Mucosa of descending colon (tissue), 3 donors: ENCODE measurements around the gene FBXL19. TPM values are rescaled to one million over a fixed set of nuclear protein-coding genes. Genes with fewer than 3 reads are reported as not detected.
A peak's percentile ranks its signal among the peaks of the same experiment; 100 is the strongest.

Experiments
- ATAC-seq: fragments of 200-7000 bp; cut with Tn5 transposase; one replicate; pipeline ENCODE4 v1.9.1; 2020; ENCODE audit warnings: mild to moderate bottlenecking, moderate library complexity
- DNase-seq, 3 donors: peaks; one replicate each; pipeline ENCODE4 v3.0.0-alpha.2; 2020
- H3K36me3 ChIP-seq: fragments of 200-600 bp; one replicate; pipeline ENCODE4 v1.8.0; 2021; ENCODE audit warnings: low read depth, mild to moderate bottlenecking
- H3K4me1 ChIP-seq: fragments of 200-600 bp; one replicate; pipeline ENCODE4 v1.8.0; 2021; ENCODE audit warnings: low read depth, mild to moderate bottlenecking
- H3K4me3 ChIP-seq: fragments of 200-600 bp; one replicate; pipeline ENCODE4 v1.8.0; 2021; ENCODE audit warnings: mild to moderate bottlenecking
- H3K9me3 ChIP-seq: fragments of 200-600 bp; one replicate; pipeline ENCODE4 v1.8.0; 2021; ENCODE audit warnings: mild to moderate bottlenecking
- CTCF ChIP-seq: fragments of 200-600 bp; IDR thresholded peaks from one replicate; pipeline ENCODE4 v1.8.0; 2022; ENCODE audit warnings: antibody characterized with exemption, mild to moderate bottlenecking
- intact Hi-C, 2 donors: fragments of 100-400 bp; cut with DNase I in 1 of 2; cut with micrococcal nuclease in 1 of 2; formaldehyde crosslinking; loops; one replicate each; pipeline versions ENCODE4 v1.11.0 to v1.11.1; 2022; cut with DNase I, micrococcal nuclease
- total RNA-seq, 3 donors: library from RNA; stranded (reverse); fragmentation: NEBNext Ultra II Directional in 2 of 3; extraction: Animal tissue kit (Norgen Biotek cat#: 25700) in 2 of 3; gene quantifications; one replicate each; pipeline versions ENCODE4 v1.2.1 to v1.2.4, GENCODE V29; 2021 to 2023
- donor health status: DM: no; HTN: no; CAD: no; lungs with moderate emphysema.
- donor health status: DM: no; HTN: no; CAD: no.
- donor health status: DM: no; HTN: yes; CAD: no.

The FBXL19 gene
- total RNA-seq, 3 donors from 2014 or later, result 17.6 to 30.3 (median 22.4) TPM

- no peak for ATAC-seq
- TF ChIP-seq CTCF, result no peak
- Histone ChIP-seq H3K4me3 (no peak overlapping the region), H3K4me1 (peaks cover 15% of the 10 kb centered on the region), H3K36me3 (no peaks in the 10 kb centered on the region), H3K9me3 (no peaks in the 10 kb centered on the region)
- no peak for DNase-seq
- intact Hi-C loops, result loop anchor here in 1 of 2 donors (5.0 kb wide), 1 partner anchor 77 kb away; no protein-coding TSS in a partner anchor
Observed at GRCh38 chr16:30944352-30944751, 21.0 kb downstream of the FBXL19 start.

- peaks cover 26% of the 10 kb centered on the region for H3K4me1 ChIP-seq
- no peaks in the 10 kb centered on the region for H3K9me3 ChIP-seq
- peak in 2 of 3 donors; percentile 44 to 63 for DNase-seq
- intact Hi-C loops, result no loop called here
- no peak overlapping the region for H3K4me3 ChIP-seq
- no peak for ATAC-seq
- no peak for TF ChIP-seq CTCF
- H3K36me3 ChIP-seq, result no peaks in the 10 kb centered on the region
Observed at GRCh38 chr16:30946671-30947540, 23.5 kb downstream of the FBXL19 start.

GRCh38 chr16:30947541-30947858 lies 24.1 kb downstream of the FBXL19 start:
- TF ChIP-seq CTCF, result no peak
- Histone ChIP-seq H3K9me3 (no peaks in the 10 kb centered on the region), H3K4me3 (no peak overlapping the region), H3K36me3 (no peaks in the 10 kb centered on the region), H3K4me1 (peaks cover 20% of the 10 kb centered on the region)
- ATAC-seq (no peak), DNase-seq (no peak)
- intact Hi-C loops, result no loop called here

GRCh38 chr16:30947859-30948666 lies 24.7 kb downstream of the FBXL19 start:
- ATAC-seq (peak; percentile 39), DNase-seq (peak; percentile 78 to 85 (median 79))
- H3K9me3 ChIP-seq, result no peaks in the 10 kb centered on the region
- intact Hi-C loops, result no loop called here
- peaks cover 16% of the 10 kb centered on the region for H3K4me1 ChIP-seq
- TF ChIP-seq CTCF, result no peak
- H3K36me3 ChIP-seq, result no peaks in the 10 kb centered on the region
- H3K4me3 ChIP-seq, result peak overlapping the region; percentile 56

GRCh38 chr16:30948667-30949649 lies 25.6 kb downstream of the FBXL19 start, which contains the start of gene ORAI3:
Gene ORAI3, plus strand, starts transcription at chr16:30949068. Its CDS starts 222 bp downstream, at chr16:30949290.
- intact Hi-C loops, result no loop called here
- H3K9me3 ChIP-seq, result no peaks in the 10 kb centered on the region

More at GRCh38 chr16:30948667-30949649, 25.6 kb downstream of the FBXL19 start, which contains the start of gene ORAI3:
- H3K4me1 ChIP-seq, result peaks cover 19% of the 10 kb centered on the region
- peak; percentile 73 for ATAC-seq
- peak within 1 kb of the TSS; percentile 56 for H3K4me3 ChIP-seq
- no peaks in the 10 kb centered on the region for H3K36me3 ChIP-seq
- peak; percentile 79 to 91 (median 82) for DNase-seq
- TF ChIP-seq CTCF, result no peak
